ENCODE results near the gene APP.

DNA sequence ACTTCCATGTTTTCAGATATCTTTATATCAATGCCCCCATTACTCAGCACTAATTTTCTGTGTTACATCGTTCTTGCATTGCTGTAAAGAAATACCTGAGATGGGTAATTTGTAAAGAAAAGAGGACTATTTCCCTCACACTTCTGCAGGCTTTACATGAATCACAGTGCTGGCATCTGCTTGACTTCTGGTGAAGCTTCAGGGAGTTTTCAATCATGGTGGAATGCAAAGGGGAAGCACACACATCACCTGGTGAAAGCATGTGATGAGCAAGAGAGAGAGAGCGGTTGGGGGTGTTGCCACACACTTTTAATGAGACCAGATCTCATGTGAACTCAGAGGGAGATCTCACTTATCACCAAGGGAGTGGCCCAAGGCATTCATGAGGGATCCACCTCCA, 14.9 kb upstream of the APP start:
- no peak for TF ChIP-seq POLR2AphosphoS5 (IDR thresholded peaks at IDR 0.05)
- TF ChIP-seq, protein P1, sequence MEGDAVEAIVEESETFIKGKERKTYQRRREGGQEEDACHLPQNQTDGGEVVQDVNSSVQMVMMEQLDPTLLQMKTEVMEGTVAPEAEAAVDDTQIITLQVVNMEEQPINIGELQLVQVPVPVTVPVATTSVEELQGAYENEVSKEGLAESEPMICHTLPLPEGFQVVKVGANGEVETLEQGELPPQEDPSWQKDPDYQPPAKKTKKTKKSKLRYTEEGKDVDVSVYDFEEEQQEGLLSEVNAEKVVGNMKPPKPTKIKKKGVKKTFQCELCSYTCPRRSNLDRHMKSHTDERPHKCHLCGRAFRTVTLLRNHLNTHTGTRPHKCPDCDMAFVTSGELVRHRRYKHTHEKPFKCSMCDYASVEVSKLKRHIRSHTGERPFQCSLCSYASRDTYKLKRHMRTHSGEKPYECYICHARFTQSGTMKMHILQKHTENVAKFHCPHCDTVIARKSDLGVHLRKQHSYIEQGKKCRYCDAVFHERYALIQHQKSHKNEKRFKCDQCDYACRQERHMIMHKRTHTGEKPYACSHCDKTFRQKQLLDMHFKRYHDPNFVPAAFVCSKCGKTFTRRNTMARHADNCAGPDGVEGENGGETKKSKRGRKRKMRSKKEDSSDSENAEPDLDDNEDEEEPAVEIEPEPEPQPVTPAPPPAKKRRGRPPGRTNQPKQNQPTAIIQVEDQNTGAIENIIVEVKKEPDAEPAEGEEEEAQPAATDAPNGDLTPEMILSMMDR (IDR thresholded peaks at IDR 0.05): no peak
- TF ChIP-seq POLR2A (IDR thresholded peaks at IDR 0.05): no peak

Data from breast epithelium (tissue), 3 donors.